Measurements from ENCODE around the gene P2RY11.

DNA sequence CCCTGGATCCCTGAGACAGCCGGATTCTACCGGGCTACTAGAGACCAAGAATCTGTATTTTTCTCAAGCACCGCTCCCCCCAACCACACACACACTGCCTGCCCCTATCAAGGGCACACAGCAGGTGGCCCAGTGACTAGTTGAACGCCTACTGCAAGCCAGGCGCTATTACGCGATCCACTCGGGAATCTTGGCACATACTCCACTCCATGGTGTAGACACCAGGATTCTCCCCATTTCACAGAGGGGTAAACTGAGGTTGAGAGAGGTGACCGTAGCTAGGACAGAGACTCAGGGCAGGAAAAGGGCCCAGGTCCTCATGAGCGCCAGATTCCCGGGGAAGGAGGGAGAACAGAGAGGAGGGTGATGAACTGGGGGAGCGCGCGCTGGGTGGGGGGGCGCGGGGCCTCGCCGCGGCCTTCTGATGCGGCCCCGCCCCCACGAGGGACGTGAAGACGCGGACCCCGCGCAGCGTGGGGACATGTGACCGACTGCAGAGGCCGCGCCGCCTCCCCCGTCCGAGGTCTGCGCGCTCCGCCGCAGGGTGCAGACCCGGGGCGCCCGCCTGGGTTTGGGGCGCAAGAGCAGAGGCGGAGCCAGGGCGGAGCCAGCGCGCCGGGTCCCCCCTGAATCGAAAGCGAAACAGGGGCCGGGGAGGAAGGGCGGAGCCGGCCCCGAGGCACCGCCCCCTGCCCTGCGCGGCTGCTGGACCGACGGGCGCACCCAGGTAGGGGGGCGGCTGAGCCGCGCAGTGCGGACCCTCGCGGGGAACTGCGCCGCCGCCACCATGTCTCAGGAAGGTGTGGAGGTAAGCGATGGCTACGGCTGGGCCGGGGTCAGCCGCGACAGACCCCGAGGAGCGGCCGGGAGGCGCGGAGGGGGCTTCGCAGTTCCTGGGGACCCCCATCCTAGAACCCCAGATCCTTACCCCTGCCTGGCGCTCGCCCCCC is 25.6 kb upstream of the P2RY11 start, which contains the start of gene SHFL:
- no peak for TF ChIP-seq ELF4 (IDR thresholded peaks at IDR 0.05)
- TF ChIP-seq FOXK2 (IDR thresholded peaks at IDR 0.05): no peak
- TF ChIP-seq CTBP1 (IDR thresholded peaks at IDR 0.05; ENCODE audit: borderline replicate concordance): no peak
- no peak for TF ChIP-seq SP1 (IDR thresholded peaks at IDR 0.05)
- no peak for TF ChIP-seq SUZ12 (IDR thresholded peaks at IDR 0.05)
- TF ChIP-seq FOXA1 (IDR thresholded peaks at IDR 0.05): no peak
- TF ChIP-seq FOXM1 (IDR thresholded peaks at IDR 0.05; ENCODE audit: borderline replicate concordance): no peak
- TF ChIP-seq, protein P1, sequence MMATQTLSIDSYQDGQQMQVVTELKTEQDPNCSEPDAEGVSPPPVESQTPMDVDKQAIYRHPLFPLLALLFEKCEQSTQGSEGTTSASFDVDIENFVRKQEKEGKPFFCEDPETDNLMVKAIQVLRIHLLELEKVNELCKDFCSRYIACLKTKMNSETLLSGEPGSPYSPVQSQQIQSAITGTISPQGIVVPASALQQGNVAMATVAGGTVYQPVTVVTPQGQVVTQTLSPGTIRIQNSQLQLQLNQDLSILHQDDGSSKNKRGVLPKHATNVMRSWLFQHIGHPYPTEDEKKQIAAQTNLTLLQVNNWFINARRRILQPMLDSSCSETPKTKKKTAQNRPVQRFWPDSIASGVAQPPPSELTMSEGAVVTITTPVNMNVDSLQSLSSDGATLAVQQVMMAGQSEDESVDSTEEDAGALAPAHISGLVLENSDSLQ (IDR thresholded peaks at IDR 0.05): no peak
- no peak for TF ChIP-seq ARNT (IDR thresholded peaks at IDR 0.05)
- TF ChIP-seq BHLHE40 (IDR thresholded peaks at IDR 0.05; ENCODE audit: borderline replicate concordance): no peak
- TF ChIP-seq TARDBP (IDR thresholded peaks at IDR 0.05): no peak
- no peak for TF ChIP-seq ZNF384 (IDR thresholded peaks at IDR 0.05)

Data from HEK293T (cell line).